A673 (cell line): ENCODE results near the gene HLA-DRA.

Source experiments
- EZH2 ChIP-seq: fragments of 200-600 bp; sonication (generic); IDR thresholded peaks from 2 replicates; pipeline ENCODE4 v1.6.1; 2017; ENCODE audit warnings: borderline replicate concordance, low read depth, mild to moderate bottlenecking, mixed read lengths, antibody characterized with exemption, low read length; ENCODE audit not compliant: poor library complexity, severe bottlenecking
- TF ChIP-seq, protein P1 (sequence below): fragments of 300-800, 200-600 bp; sonication (generic); conservative IDR thresholded peaks from 2 replicates; pipeline ENCODE4 v1.5.1; 2017; ENCODE audit warnings: low read depth, mild to moderate bottlenecking, antibody characterized with exemption, low read length, moderate library complexity, mixed read lengths

DNA sequence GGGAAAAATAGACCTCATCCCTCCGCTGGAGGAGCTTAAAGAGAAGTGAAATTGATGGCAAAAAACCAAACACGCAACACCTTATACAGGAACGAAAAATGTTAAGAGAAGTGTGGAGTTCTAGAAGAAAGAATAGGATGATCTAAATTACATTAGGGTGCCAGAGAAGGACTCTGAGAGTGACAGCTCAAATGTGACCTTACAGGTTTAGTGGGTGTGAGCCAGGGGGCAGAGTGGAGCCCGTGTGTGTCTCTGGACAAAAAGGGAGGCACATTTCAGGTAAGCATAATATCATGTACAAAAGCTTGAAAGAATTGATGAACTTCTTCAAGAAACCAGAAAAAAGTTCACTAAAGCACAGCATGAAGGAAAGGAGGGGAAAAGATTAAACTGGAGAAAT, 20.8 kb downstream of the HLA-DRA start:
- TF ChIP-seq, protein P1, sequence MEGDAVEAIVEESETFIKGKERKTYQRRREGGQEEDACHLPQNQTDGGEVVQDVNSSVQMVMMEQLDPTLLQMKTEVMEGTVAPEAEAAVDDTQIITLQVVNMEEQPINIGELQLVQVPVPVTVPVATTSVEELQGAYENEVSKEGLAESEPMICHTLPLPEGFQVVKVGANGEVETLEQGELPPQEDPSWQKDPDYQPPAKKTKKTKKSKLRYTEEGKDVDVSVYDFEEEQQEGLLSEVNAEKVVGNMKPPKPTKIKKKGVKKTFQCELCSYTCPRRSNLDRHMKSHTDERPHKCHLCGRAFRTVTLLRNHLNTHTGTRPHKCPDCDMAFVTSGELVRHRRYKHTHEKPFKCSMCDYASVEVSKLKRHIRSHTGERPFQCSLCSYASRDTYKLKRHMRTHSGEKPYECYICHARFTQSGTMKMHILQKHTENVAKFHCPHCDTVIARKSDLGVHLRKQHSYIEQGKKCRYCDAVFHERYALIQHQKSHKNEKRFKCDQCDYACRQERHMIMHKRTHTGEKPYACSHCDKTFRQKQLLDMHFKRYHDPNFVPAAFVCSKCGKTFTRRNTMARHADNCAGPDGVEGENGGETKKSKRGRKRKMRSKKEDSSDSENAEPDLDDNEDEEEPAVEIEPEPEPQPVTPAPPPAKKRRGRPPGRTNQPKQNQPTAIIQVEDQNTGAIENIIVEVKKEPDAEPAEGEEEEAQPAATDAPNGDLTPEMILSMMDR = no peak
- TF ChIP-seq EZH2 = no peak
